HG03439 (cell line): ENCODE measurements around the gene ARF3.

Experiments used
- ATAC-seq: cut with Tn5 transposase; IDR thresholded peaks from one replicate; pipeline ENCODE4 v1.9.1; 2021; ENCODE audit warnings: mild to moderate bottlenecking, moderate library complexity; ENCODE audit not compliant: unreplicated experiment

ARF3 gene

GRCh38 chr12:48982397-48983080, 25.3 kb upstream of the ARF3 start:
- no peak for ATAC-seq

- no peak for ATAC-seq
These were observed 24.5 kb upstream of the ARF3 start for GRCh38 chr12:48981757-48982157.

GRCh38 chr12:48980953-48981756, 23.9 kb upstream of the ARF3 start:
- ATAC-seq = no peak

- ATAC-seq = no peak
These were observed 23.2 kb upstream of the ARF3 start for GRCh38 chr12:48980389-48980952.

- no peak for ATAC-seq
These were observed 22.5 kb upstream of the ARF3 start for GRCh38 chr12:48979602-48980388.

GRCh38 chr12:48978741-48979601, 21.7 kb upstream of the ARF3 start:
- ATAC-seq = no peak

- peak; percentile 15 for ATAC-seq
These were observed 21.0 kb upstream of the ARF3 start, which contains the start of gene WNT1 for GRCh38 chr12:48978291-48978740. WNT1 (plus strand) TSS chr12:48978322; CDS start chr12:48978651, 329 bp downstream.

GRCh38 chr12:48977290-48978281, 20.3 kb upstream of the ARF3 start:
- ATAC-seq = peak; percentile 54

GRCh38 chr12:48973941-48974673, 16.8 kb upstream of the ARF3 start:
- no peak for ATAC-seq

- no peak for ATAC-seq
These were observed 16.2 kb upstream of the ARF3 start for GRCh38 chr12:48973531-48973930.

GRCh38 chr12:48972952-48973483, 15.7 kb upstream of the ARF3 start:
- ATAC-seq = no peak

GRCh38 chr12:48972213-48972951, 15.1 kb upstream of the ARF3 start:
- no peak for ATAC-seq

GRCh38 chr12:48970702-48971334, 13.5 kb upstream of the ARF3 start:
- ATAC-seq = no peak

GRCh38 chr12:48969833-48970701, 12.8 kb upstream of the ARF3 start:
- ATAC-seq = no peak

- no peak for ATAC-seq
These were observed 12.0 kb upstream of the ARF3 start for GRCh38 chr12:48969160-48969771.
